Limb (tissue), 2 donors: ENCODE data around the gene HSPB9.
"Not testable (repeated sequence)": the region's sequence is repeated elsewhere in the genome, so short reads cannot be mapped to it uniquely, and the experiment has no call there.

Experiments
- DNase-seq, 2 donors: peaks; one replicate each; pipeline ENCODE4 v3.0.0-alpha.2; 2016; ENCODE audit errors: extremely low spot score in 2 of 2

Gene HSPB9

DNA sequence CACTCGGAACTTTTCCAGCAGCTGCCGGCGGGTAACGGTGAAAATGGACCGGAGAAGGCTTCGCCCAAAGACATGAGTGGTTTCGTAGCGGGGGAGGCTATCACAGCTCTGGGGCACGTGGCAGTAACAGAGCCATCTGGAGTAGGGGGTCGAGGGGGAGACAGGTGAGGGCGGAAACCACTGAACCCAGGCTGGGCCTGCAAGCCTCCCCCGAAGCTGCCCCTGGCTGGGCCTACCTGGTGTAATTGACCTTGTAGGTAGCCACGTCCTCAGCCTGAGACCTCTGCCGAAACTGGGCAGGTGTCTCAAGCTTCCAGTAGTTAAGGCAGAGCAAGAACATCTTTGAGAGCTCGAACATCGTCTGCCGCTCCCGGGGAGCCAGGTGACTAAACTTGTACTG lies 3.3 kb upstream of the HSPB9 start:
- DNase-seq = no peak

DNA sequence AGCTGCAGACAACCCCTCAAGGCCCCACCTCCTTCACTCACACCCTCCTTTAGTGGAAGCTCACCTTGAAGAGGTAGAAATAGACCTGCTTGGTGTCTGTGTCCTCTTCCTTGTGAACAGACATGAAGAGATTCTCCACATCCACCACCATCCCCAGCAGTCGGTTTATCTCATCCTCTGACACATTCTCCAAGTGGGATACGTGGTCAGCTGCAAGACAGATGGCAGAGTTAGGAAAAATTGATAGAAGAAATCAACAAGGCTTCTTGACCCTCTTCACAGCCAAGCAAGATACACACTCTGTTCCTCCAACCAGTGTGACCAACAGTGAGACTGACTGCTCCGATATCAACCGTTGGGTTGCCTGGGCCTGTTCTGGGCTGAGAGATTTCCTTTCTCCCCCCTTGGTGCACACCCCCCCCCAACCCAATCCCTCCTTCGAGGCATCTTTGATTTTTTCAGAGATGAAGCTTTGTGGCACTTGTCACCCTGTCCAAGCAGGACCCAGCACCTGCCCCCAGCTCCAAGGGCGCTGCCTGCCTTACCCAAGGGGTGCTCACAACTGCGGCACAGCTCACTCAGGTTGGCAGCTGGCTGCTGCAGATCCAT lies 2.3 kb upstream of the HSPB9 start:
- DNase-seq = no peak

DNA sequence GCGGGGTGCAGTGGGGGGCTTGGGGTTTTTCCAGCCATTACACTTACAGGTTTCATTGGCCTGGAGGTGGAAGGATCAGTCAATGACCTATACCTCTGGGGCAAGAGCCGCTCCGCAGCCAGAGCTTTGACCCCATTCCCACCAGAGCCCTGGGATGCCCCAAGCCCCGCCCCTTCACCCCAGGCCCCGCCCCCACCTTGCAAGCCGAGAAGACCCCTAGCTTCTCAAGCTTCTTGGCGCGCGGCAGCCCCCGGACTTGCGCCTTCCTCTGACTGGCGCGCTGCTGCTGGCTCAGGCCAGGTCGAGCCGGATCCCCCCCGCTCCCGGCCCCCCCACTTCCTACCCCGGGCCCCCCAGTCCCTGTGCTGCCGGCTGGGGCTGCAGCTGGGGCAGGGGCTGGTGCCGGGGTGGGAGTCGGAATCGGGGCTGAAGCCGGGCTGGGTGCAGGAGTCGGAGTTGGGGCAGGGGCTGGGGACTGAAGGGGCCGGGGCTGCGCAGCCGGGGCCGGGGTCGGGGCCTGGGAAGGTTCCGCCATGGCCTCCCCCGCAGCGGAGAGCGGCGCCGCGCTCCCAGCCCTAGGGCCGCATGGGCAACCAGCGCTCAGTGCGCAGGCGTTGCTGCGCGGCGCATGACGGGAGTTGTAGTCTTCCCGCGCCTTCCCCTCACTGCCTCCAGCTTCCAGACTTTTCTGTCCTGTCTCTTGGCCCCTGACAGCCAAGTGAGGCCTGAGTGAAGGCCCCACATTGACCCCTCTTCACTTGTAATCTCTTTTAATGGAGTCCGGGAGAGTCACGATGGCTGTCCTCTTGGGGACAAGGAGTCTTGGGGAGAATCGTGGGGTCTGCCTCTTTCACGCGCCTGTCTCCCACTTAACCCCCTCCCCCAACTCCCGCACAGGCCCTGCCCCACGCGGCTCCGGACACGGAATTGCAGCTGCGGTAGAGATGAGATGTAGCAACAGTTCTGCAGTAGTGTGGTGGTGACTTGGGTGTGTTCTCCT lies 1.5 kb upstream of the HSPB9 start, which contains the start of gene KAT2A:
TSS of gene KAT2A (minus strand) at position 598 of the 1,000 bp plus-strand sequence. CDS start at position 535, 63 bp downstream.
- DNase-seq = peak; percentile 80 to 91

DNA sequence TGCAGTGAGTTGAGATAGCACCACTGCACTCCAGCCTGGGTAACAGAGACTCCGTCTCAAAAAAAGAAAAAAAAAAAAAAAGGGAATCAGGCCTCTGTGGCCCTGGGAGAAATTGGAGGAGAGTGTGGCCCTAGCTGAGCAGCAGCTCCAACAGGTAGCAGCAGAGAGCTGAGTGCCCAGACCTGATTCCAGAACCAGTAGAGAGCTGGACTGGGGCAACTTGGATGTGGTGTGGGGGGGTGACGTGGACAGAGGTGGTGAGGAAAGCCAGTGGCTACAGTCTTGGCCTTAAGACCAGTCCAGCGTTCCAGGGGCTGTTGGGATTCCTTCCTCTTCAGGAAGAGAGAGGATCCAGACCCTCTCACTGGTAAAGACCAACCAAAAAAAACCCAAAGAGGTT lies 1.7 kb downstream of the HSPB9 start:
- DNase-seq = no peak

DNA sequence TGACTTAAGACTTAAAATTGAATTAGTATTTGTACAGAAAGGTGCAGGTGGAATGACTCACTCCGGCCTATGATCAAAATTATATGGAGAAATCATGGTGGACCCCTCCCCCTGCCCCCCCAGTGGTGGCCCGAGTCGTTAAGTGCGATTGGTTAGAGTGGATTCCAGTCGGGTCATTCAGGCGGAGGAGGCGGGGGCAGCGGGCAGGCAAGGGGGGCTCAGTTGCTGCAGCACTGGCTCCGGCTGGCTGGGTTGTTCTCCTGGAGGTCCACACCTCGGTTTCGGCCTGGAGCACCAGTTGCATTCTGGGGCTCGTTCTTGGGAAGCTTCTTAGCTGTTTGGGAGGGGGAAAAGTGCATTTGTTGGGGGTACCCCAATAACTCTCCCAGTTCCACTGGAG lies 3.0 kb downstream of the HSPB9 start:
- no peak for DNase-seq

DNA sequence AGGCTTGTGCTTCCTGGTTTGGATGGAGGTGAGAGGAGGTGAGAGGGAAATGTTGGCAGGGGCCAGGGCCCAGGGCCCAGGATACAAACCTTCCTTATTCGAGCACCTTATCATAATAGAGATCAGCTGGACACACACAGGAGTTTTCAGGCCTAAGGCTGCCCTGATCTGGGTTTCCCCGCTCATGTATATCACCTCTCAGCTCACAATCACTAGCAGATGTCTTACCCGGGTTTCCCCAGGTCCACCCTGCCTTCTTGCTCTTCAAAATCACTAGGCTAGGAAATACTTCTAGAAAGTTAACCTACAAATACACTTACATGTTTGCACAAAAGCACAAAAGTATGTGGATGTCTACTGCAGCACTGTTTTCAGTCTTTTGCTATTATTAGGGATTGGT lies 4.2 kb downstream of the HSPB9 start:
- no peak for DNase-seq

DNA sequence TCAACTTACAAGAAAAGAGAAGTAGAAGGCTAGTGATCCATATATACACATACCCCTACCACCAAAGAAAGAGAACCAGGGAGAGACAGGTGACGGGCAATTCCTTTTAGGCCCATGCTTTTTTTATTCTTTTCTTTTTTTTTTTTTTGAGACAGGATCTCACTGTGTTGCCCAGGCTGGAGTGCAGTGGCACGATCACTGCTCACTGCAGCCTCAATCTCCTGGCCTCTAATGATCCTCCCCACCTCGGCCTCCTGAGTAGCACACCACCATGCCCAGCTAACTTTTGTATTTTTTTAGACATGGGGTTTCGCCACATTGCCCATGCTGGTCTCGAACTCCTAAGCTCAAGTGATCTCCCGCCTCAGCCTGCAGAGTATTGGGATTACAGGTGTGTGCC lies 4.8 kb downstream of the HSPB9 start:
- no peak for DNase-seq

DNA sequence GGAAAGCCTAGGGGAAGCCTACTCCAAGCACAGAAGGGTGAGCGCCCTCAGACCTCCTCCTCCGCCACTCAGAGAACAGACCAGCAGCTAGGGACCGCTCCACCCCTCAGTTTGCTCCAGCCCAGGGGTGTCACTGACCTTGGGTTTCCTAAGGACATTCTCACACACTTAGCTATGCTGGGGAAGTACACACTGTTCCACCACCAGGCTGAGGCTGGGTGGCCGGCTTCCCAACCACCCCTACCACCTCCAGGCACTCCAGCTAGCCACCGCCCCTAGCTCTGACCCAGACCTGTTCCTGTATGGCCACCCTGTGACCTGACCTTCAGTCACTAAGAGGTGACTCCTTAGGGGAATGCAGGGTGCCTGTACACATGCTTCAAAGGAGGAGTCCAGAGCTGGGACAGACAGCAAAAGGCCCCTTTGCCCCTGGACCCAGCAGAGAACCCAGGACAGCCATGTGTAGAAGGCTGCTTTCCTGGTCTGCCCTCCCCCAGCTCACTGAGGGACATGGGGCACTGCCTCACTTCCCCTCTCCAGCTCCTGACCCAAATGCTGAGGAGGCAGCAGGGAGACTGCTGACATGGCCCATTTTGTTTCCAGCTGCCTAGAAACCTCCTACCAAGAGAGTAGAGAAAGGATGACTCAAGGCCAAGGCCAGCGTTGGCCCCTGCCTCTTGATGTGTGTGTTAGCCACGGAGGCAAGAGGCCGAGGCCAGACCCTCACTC lies 6.7 kb downstream of the HSPB9 start:
- DNase-seq = no peak

DNA sequence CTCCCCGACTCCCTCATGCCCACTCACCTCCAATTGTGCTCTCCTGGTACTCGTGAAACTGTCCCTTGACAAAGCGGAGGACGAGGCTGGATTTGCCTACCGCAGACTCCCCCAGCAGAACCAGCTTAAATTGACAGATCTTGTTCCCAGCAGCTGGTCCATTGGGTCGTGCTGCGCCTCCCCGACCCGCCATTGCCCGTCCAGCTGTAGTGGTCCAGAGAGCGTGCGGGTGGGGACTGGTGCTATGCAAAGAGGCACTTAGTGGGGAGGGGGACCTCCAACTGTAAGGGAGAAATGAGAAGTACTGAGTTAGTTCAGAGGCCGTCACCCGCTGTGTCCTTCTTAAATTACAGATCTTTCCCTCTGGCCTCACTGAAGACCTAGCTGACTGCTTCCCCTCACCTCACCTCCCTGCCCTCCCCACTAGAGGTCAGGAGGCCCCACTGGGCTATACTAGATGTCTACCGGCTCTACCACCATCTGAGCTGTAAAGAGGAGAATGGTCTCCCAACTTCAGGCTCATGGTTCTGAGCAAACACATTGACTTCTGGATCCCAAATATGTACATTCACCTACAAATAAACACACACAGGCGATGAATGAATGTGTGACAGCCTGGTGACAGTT lies 7.8 kb downstream of the HSPB9 start:
- no peak for DNase-seq

DNA sequence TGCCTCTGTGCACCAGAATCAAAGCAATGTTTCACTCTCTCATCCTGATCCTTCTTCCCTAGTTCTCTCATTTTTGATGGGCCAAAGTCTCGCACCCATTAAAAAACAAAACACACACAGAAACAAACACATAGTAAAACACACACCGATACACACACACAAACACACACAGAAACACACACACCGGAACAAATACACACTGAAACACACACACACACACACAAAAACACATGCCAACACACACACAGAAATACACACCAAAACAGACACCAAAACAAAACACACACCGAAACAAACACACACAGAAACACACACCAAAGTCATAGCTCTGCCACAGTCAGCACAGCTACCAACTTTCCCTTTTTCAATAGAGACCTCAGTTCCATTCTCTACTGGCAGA lies 8.6 kb downstream of the HSPB9 start:
- no peak for DNase-seq

DNA sequence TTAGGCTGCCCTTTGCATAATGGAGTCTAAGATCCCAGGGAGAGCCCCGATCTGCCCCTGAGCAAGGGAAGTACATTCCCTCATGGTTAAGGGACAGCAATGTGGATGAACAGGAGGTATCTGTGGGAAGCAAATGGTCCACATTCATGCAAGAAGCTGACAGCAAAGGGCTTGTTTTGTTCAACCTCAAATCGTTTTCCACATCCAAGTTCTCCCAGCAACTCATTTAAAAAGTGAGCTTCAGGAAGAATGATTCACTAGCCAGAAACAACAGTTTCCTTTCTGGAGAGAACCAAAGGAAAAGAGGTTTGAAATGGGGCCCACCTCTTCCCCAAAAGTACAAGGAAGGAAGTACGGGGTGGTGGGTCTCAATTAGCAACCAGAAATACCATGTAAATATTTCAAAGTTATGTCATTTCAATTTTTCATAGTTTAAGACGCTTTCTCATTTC lies 9.4 kb downstream of the HSPB9 start:
- DNase-seq = no peak

DNA sequence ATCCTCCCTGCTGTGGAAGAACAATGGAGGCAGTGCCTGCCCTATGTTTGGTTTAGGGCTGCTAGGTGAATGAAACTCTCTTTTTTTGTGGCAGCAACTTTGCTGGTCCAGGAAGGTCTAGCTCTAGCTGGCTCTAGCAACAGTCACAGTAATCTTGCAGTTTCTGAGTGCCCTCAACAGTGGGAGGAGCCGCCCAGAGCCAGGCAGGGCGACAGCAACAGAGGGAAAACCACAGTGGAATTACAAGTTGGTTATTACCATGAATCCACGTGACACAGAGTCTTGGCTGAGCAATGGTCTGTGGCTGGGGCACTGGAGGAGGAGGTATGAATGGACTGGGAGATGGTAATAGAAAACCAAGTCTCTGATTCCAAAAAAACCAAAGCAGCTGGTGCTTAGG lies 10.3 kb downstream of the HSPB9 start:
- DNase-seq = no peak

DNA sequence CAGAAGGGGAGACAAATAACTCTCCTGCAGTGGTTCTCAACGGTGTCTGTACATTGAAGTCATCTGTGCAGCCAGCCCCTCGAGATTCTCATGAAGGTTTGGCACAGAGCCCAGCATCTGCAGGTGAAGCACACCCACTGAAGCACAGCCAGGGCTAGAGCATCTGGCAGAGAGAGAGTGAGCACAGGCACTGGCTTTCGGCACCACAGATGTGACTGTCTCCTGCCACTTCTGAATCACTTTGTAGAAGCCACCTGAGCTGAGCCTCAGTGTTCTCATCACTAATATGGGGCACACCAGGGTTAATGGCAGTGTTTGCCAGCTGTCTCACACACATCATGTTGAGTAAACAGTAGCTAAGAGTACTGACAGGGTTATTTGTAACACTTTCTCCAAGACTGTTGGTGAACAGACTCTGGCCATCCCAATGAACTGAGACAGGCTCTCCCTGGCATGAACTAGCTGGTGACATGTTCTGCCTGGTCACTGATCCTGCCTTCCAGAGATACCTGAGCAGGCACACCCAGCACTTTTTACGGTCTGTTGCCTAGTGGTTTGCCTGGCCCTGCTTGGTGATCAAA lies 10.9 kb downstream of the HSPB9 start:
- DNase-seq = no peak

DNA sequence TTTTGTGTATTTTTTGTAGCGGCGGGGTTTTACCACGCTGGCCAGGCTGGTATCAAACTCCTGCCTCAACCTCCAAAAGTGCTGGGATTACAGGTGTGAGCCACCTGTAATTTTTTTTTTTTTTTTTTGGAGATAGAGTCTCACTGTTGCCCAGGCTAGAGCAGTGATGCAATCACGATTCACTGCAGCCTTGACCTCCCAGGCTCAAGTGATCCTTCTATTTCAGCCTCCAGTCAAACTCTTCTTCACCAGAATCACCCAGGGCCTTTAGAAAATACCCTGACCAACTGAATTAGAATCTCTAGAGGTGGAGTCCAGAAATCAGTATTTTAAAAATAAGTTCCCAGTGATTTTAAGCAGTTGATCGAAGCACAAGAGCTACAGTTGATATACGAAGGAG lies 12.5 kb downstream of the HSPB9 start:
- no peak for DNase-seq

DNA sequence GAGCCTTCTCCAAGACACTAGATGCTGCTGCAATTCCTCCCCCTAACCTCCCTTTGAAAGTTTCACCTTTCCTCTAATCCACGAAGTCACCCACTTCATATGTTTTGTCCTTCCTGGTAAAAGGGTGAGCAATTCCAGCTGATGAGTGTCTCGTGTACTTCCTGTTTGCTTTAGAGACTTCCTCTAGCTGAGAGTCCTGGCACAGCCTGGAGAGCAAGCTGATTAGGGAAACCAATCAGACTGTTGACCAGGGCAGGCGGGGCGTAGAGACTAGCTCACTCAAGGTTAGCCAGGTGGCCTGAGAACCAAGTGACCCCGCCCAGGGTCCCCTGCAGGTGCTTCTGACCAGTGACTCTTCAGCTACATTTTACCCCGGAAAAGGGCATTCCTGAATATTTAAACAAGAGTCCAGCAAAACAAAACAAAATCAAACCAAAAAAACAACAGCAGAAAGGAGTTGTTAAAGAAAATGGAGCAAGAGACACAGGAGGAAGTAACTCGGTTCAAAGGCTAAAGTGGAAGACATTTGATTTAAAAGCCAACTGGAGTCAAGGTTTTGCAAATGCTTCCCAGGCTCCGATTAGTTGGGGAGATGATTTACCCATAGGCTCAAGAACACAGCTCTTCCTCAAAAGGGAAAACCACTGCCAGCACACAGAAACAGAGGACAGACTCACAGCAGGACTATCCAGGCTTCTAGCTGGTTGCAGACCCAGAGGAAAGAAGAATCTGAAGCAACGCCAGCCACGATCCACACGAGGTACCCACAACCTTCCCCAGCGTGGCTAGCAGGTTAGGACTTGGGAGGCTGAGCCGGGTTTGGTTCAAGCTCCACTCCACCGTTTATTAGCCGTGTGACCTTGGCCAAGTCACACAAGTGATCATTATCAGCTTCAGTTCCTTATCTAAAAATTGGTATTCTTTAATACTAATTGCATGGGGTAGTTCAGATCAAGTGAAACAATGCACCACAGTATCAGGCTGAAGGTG lies 13.4 kb downstream of the HSPB9 start:
- DNase-seq = no peak

DNA sequence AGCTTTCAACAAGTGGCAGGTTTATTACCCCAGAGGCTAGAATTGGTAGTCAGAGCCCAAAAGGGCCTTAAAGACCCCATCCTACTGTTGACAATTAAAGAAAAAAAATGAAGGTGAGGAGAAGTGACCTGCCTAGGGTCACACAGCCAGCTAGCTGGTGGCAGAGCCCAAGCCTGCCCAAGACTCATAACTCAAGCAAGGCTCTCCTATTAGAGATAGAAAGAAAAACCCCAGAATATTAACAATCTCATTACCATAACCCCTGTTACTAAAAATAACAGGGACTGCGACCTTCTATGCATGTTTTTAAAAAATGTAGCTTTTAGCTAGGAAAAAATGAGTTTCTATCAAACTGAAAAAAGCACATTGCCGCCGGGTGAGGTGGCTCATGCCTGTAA lies 14.0 kb downstream of the HSPB9 start:
- DNase-seq = no peak

DNA sequence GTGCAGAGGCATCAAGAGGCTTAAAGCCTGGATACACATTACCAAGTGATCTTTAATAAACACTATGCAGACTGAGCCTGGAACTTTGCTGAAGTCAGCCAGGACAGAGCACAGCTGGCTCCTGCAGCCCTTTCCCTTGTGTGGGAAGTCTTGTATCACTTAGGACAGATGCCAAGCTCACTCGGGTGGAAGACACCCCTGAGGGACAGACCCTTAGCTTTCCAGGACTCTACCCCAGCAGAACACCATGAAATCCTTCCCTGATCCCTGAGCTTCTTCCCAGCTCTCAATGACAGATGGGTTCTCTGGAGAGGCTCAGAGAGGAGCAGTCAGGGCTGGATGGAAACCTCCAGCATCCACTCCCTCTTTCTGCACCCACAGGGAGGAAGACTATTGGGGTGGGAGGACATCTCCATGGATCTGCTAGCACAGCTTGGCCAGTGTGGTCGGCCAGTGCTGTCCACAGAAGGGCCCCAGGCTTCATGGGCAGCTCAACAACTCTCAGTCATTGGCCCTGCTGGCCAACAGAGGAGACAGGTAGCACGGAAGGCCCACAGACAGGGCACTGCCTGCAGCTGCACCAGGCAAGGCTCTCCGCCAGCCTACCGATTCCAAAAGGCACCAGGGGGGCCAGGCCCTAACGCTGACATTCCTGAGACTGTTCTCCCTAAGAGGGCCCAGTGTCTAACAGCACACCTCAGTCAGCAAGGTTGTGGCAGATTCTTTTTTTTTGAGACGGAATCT lies 16.3 kb downstream of the HSPB9 start:
- no peak for DNase-seq

DNA sequence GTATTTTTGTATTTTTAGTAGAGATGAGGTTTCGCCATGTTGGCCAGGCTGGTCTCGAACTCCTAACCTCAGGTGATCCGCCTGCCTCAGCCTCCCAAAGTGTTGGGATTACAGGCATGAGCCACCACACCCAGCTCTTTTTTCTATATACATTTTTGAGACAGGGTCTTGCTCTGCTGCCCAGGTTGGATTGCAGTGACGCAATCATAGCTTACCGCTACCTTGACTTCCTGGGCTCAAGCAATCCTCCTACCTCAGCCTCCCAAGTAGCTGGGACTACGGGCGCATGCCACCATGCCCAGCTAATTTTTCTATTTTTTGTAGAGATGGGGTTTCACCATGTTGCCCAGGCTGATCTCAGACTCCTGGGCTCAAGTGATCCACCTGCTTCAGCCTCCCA lies 18.1 kb downstream of the HSPB9 start:
- DNase-seq = not testable (repeated sequence)

DNA sequence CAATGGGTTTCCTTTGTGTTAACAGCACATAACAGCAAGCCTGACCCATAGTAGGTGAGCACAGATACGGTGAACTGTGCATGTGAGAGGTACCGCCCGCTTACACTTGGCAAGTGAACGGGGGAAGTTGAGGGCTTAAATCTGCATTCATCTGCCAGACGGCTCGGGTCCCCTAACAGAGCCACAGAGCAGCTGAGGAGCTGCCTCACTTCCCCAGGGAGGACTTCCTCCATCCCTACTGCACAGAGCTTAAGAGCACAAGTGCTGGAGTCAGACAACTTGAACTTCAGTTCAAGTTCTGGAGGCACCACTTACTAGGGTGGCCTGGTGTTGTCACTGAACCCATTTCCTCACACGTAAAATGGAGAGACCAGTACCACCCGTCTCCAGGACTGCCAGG lies 18.8 kb downstream of the HSPB9 start:
- no peak for DNase-seq
